Pancreas (tissue), 10 donors: ENCODE measurements around the gene GNAS-AS1. TPM values are rescaled to one million over a fixed set of nuclear protein-coding genes. Genes with fewer than 3 reads are reported as not detected.

Experiments used
- ATAC-seq, 4 donors: fragments of 200-7000 bp; cut with Tn5 transposase; one replicate each; pipeline versions ENCODE4 v1.8.0 to v1.9.1; 2020; ENCODE audit warnings: mild to moderate bottlenecking in 4 of 4, moderate library complexity in 4 of 4
- DNase-seq, 6 donors: peaks; one replicate each; pipeline ENCODE4 v3.0.0-alpha.2; 2020
- FAIRE-seq: peaks from 2 replicates; lab custom pipeline; 2012; peaks lifted over from hg19 to GRCh38; lab: Jason Lieb, UNC
- H3K27ac ChIP-seq, 4 donors: fragments of 200-600 bp; sonication (generic); 1 replicate in 3 of 4; 2 replicates in 1 of 4; pipeline versions ENCODE4 v1.5.0 to v1.8.0; 2020
- H3K27me3 ChIP-seq, 4 donors: fragments of 200-600 bp; one replicate each; pipeline ENCODE4 v1.8.0; 2021
- H3K36me3 ChIP-seq, 3 donors: fragments of 200-600 bp; sonication (generic) in 1 of 3; one replicate each; pipeline versions ENCODE4 v1.5.0 to v1.8.0; 2020 to 2021
- H3K4me1 ChIP-seq, 3 donors: fragments of 200-600 bp; one replicate each; pipeline ENCODE4 v1.8.0; 2021
- H3K4me3 ChIP-seq, 4 donors: fragments of 200-600 bp; sonication (generic) in 2 of 4; one replicate each; pipeline versions ENCODE4 v1.5.0 to v1.8.0; 2020 to 2021
- H3K9me3 ChIP-seq, 4 donors: fragments of 200-600 bp; one replicate each; pipeline ENCODE4 v1.8.0; 2021
- CTCF ChIP-seq, 4 donors: fragments of 200-600 bp; sonication (generic) in 3 of 4; IDR thresholded peaks; one replicate each; pipeline versions ENCODE4 v1.5.0 to v1.8.0; 2021; ENCODE audit warnings: antibody characterized with exemption in 4 of 4
- WGBS, 2 donors: extraction: QIAGEN DNeasy Blood & Tissue Kit; methylation state at CpG; one replicate each; pipeline ENCODE4 v1.1.7; 2013; 5-methylcytosine and 5-hydroxymethylcytosine counted together
- intact Hi-C, 3 donors: fragments of 100-400 bp; cut with DNase I; formaldehyde crosslinking; loops; one replicate each; pipeline versions ENCODE4 v1.11.1 to v1.14.2; 2022
- polyA plus RNA-seq, 2 donors: library from polyadenylated mRNA; stranded (reverse); fragments of 200-250 nt; gene quantifications; one replicate each; pipeline ENCODE4 v1.2.3, GENCODE V29; 2013
- total RNA-seq, 6 donors: library from RNA; stranded (reverse); fragmentation: NEBNext Ultra II Directional in 4 of 6; extraction: Animal tissue kit (Norgen Biotek cat#: 25700) in 4 of 6; gene quantifications; one replicate each; pipeline versions ENCODE4 v1.2.1 to v1.2.4, GENCODE V29; 2021 to 2023
- donor health status: healthy with polysubstance abuse.
- donor health status: DM: no; HTN: no; CAD: no; lungs with moderate emphysema.
- donor health status: DM: no; HTN: no; CAD: no.
- donor health status: control.
- donor health status: control.
- donor health status: Bipolar disorder and iron deficiency.
- donor health status: DM: yes; HTN: yes; CAD: no.
- donor health status: DM: no; HTN: no; CAD: no.
- donor health status: DM: no; HTN: no; CAD: no.
- donor health status: DM: yes; HTN: yes; CAD: no.

The GNAS-AS1 gene
- total and polyA plus RNA-seq, 8 donors: 0.47 to 2.8 (median 0.58) TPM

GRCh38 chr20:58800134-58800871 is 50.4 kb downstream of the GNAS-AS1 start:
- H3K27ac ChIP-seq: no peak overlapping the region
- H3K9me3 ChIP-seq: no peaks in the 10 kb centered on the region
- ATAC-seq: no peak
- DNase-seq: no peak
- peaks cover 0 to 4% (median 0%) of the 10 kb centered on the region in 4 donors for H3K27me3 ChIP-seq
- H3K4me3 ChIP-seq: no peak overlapping the region
- no peak for TF ChIP-seq CTCF (IDR thresholded peaks at IDR 0.05)
- no peak for FAIRE-seq
- WGBS, 2 donors: 57 to 58% methylated on average over 22 of the region's 22 CpGs
- no peaks in the 10 kb centered on the region for H3K4me1 ChIP-seq
- intact Hi-C loops: no loop called here
- no peaks in the 10 kb centered on the region for H3K36me3 ChIP-seq

GRCh38 chr20:58797371-58798338 is 53.0 kb downstream of the GNAS-AS1 start:
- WGBS, 2 donors: 65 to 75% methylated on average over 26 of the region's 26 CpGs
- H3K36me3 ChIP-seq: no peaks in the 10 kb centered on the region
- H3K27ac ChIP-seq: no peak overlapping the region
- no peaks in the 10 kb centered on the region for H3K27me3 ChIP-seq
- no peak overlapping the region for H3K4me3 ChIP-seq
- no peaks in the 10 kb centered on the region for H3K9me3 ChIP-seq
- FAIRE-seq (no peak), DNase-seq (no peak), ATAC-seq (no peak)
- TF ChIP-seq CTCF (IDR thresholded peaks at IDR 0.05): no peak
- no peaks in the 10 kb centered on the region for H3K4me1 ChIP-seq
- intact Hi-C loops: no loop called here

- Histone ChIP-seq H3K27me3 (no peaks in the 10 kb centered on the region), H3K9me3 (no peaks in the 10 kb centered on the region), H3K36me3 (no peaks in the 10 kb centered on the region), H3K27ac (no peak overlapping the region), H3K4me3 (no peak overlapping the region), H3K4me1 (no peaks in the 10 kb centered on the region)
- intact Hi-C loops: no loop called here
- ATAC-seq (no peak), DNase-seq (no peak), FAIRE-seq (no peak)
- whole genome bisulfite sequencing, 2 donors: 65 to 83% methylated on average over 6 of the region's 6 CpGs
- no peak for TF ChIP-seq CTCF (IDR thresholded peaks at IDR 0.05)
Observed at GRCh38 chr20:58795923-58796245, 54.8 kb downstream of the GNAS-AS1 start.

GRCh38 chr20:58795181-58795922 is 55.4 kb downstream of the GNAS-AS1 start:
- no peaks in the 10 kb centered on the region for H3K9me3 ChIP-seq
- H3K36me3 ChIP-seq: no peaks in the 10 kb centered on the region
- 66 to 75% methylated on average over 20 of the region's 20 CpGs for WGBS, 2 donors
- no peak overlapping the region for H3K4me3 ChIP-seq
- intact Hi-C loops: no loop called here
- no peak for TF ChIP-seq CTCF (IDR thresholded peaks at IDR 0.05)
- FAIRE-seq: no peak
- no peak for DNase-seq
- no peak for ATAC-seq
- H3K27ac ChIP-seq: no peak overlapping the region
- H3K27me3 ChIP-seq: no peaks in the 10 kb centered on the region
- no peaks in the 10 kb centered on the region for H3K4me1 ChIP-seq
